Fibroblast of gingiva (primary cell): ENCODE results near the gene MBNL2.
A peak's percentile ranks its signal among the peaks of the same experiment; 100 is the strongest.
"Not testable (repeated sequence)": the region's sequence is repeated elsewhere in the genome, so short reads cannot be mapped to it uniquely, and the experiment has no call there.

Experiments used
- DNase-seq: peaks from one replicate; pipeline ENCODE4 v3.0.0-alpha.2; 2011; ENCODE audit warnings: low read depth

The MBNL2 gene, protein sequence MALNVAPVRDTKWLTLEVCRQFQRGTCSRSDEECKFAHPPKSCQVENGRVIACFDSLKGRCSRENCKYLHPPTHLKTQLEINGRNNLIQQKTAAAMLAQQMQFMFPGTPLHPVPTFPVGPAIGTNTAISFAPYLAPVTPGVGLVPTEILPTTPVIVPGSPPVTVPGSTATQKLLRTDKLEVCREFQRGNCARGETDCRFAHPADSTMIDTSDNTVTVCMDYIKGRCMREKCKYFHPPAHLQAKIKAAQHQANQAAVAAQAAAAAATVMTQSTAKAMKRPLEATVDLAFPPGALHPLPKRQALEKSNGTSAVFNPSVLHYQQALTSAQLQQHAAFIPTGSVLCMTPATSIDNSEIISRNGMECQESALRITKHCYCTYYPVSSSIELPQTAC

GRCh38 chr13:97221989-97222700 is at the start of gene MBNL2:
MBNL2 (plus strand) TSS chr13:97222333; CDS start chr13:97276236, 53,903 bp downstream.
- DNase-seq = peak; percentile 89

DNA sequence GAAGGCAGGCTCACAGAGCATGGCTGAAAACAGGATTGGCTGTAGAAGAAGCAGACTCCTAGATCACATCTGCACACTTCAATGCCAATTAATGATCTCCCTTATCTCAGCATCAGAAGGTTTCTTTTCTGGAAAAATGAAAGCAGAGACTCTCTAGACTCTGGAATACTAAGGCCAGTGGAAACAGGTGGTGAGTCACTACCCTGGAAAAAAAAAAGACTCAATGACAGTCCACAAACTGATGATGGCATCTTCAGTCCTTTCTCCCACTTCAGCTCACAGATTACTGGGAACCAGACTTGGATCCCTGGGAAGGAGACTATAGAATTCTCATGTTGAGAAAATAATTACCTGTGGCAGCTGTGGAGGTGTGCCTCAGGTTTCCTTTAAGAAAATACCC is 47.5 kb upstream of the MBNL2 start:
- no peak for DNase-seq

DNA sequence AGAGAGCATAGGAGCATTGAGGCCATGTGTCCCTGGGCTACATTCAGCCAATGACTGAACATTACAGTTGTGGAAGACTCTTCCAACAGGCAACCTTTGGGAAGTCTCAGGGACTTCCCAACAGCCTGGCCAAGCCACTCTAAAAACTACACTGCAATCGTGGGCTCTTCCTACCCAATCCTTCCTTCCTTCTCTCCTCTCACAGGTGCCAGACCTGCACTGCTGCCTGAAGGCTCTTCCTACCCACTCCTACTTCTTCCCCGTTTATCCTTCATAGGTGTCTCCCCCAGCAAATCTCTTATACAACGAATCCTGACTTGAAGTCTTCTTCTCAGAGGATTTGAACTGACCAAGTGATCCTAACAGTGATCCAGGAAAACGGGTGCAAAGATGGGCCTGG is 47.1 kb upstream of the MBNL2 start:
- DNase-seq = no peak

GRCh38 chr13:97179501-97179900 is 42.6 kb upstream of the MBNL2 start:
- DNase-seq = no peak

DNA sequence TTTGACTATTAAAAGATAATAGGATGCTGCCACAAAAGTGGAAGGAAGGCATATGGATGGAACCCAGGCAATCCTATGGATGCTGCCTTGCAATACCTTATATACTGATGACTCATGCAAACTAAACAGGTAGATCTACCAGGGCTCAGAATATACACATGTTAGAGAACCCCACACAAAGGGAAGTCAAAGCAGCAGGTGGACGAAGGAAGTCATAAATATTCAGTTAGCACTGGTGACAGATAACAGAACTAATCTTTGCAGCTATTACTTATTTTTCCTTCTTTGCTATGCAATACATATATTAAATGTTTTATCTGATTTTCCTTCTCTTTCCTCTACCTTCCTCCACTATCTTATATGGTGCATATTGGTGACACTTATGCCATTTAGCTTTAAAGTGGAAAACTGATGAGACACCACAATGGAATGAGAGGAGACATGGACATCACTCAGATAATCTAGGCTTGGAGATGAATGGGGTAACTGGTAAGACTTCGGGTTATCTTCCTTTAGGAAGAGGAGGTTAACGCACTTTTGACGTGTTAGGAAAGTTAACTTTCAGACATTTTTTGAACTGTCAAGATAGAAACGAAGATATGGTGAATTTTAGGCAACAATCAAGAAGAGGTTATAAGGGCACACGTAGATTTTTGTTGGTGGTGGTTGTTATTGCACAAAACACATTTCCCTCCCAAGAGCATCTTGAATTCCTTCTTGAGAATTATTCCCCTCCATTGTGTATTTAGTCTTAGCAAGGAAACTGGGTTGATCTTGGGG is 39.8 kb upstream of the MBNL2 start:
- no peak for DNase-seq

- no peak for DNase-seq
These were observed 36.8 kb upstream of the MBNL2 start for GRCh38 chr13:97185291-97185690.

DNA sequence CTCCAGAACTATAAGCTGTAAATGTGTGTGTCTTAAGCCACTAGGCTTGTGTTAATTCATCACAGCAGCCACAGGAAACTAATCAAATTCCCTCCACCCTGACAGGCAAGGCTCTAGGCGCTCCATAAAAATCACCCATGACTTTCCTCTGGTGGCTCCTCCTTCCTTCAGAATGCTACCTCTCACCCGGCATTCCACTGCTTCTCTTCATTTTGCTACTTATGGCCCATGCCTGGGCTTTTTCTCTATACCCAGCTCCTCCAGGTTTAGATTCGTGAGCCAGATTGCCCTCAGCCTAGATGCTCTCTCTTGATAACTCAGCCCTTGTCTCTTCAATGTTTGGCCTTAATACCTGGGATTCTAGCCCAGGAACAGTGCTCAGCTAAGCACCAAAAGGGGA is 36.4 kb upstream of the MBNL2 start:
- no peak for DNase-seq

DNA sequence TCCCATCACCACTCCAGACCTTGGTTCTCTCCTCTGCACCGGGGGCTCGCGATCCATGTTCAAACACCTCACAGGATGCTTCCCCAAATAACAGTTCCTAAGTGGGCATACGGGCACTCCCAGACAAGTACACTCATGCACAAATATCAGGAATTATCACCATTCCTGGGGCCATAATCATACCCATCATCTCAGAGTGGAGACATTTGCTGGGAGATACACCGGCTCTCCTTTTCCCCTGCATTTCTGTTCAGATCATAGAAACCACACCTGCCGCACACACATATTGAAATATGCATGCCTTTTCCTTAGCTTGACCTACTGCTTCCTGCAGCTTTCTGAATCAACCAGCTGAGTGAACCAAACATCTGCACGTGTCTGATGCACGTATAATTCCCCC is 33.9 kb upstream of the MBNL2 start:
- DNase-seq = no peak

GRCh38 chr13:97189928-97190327 is 32.2 kb upstream of the MBNL2 start:
- no peak for DNase-seq

- DNase-seq = no peak
These were observed 31.0 kb upstream of the MBNL2 start for GRCh38 chr13:97191142-97191541.

- DNase-seq = no peak
These were observed 30.5 kb upstream of the MBNL2 start for GRCh38 chr13:97191615-97192014.

GRCh38 chr13:97192166-97192565 is 30.0 kb upstream of the MBNL2 start:
- no peak for DNase-seq

DNA sequence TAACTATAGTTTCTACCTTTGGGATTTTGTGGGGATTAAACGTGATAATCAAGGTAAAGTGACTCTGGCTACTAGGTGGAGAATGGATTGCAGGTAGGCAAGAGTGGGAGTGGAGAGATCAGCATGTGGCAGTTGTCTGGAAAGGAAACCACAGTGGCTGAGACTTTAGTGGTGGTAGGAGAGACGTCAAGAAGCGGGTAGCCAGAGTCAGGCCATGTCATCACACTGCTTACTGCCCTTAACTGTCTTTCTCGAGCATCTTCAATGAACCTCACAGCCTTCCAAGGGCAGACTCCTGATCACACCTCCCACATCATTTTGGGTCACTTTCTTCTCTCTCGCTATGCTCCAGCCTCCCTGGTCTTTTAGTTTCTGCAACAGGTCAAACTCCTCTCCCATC is 28.6 kb upstream of the MBNL2 start:
- DNase-seq = no peak

- no peak for DNase-seq
These were observed 27.7 kb upstream of the MBNL2 start for GRCh38 chr13:97194479-97194878.

DNA sequence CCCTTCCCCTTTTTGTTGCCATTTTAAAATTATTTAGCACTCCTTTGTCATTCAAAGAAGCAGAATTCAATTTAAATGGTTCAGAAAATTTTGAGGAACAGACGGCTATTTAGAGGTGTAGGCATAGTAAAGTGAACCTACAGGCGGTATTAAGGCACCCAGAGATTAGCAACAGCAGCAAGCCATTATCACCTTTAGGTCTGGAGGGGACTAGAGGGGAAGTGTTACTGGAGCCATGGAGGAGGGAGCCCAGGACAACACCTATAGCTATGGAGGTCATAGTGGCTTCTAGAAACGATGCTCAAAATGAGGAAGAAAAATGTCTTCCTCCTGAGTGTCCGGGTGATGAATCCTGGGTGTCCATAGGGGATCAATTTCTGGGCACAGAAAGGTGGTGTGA is 25.8 kb upstream of the MBNL2 start:
- no peak for DNase-seq

DNA sequence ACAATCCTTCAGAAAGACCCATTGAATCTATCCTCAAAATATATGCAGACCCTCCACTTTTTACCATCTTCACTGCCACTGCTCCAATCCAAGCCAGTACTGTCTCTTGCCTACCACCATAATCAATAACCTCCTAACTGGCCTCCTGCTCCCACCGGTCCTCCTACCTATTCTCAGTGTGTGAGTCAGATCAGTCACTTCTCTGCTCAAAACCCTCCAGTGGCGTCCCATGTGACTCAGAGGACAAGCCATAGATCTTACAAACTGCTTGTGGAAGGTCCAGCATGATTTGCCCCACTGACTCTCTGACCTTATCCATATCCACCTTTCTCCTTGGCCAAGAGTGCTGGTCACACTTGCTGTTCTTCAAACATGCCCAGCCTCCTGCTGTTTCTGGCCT is 23.4 kb upstream of the MBNL2 start:
- no peak for DNase-seq

- DNase-seq = no peak
These were observed 22.7 kb upstream of the MBNL2 start for GRCh38 chr13:97199451-97199850.

GRCh38 chr13:97200081-97200942 is 21.8 kb upstream of the MBNL2 start:
- no peak for DNase-seq

- no peak for DNase-seq
These were observed 19.4 kb upstream of the MBNL2 start for GRCh38 chr13:97202761-97203160.

DNA sequence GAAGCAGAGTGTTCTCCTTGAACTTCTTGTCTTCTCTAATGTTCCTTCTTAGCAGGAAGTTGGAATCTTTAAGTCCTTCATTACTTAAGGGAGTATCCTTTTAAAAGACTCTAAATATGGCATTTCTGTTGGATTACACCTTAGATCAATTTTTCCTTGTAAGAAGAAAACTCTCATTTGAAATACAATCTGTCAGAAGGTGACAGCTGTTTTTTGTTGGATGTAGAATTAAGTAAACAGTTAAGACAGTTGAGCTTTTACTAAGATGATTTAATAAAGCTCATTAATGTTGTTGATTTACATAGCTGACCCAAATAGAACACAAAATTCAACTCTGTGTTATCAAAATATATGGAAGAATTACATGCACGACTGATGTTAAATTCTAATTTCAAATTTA is 16.7 kb upstream of the MBNL2 start:
- no peak for DNase-seq

DNA sequence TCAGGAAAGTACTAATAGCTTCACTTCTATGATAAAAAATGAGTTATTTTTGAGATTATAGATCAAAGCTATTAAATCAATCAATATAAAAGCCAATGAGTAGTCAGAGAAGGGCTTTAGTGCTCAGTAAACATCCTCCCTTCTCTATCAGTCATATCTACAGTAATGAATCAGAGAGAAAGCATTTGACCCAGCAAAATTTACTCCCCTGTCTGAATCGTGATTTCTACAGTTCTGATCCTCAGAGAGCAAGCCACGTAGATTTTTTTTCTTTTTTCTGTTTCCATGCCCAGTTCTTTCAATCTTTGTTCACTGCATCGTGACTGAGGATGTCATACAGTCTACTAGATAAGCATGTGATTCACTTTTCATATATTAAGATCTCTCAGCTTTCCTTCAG is 16.2 kb upstream of the MBNL2 start:
- DNase-seq = no peak

DNA sequence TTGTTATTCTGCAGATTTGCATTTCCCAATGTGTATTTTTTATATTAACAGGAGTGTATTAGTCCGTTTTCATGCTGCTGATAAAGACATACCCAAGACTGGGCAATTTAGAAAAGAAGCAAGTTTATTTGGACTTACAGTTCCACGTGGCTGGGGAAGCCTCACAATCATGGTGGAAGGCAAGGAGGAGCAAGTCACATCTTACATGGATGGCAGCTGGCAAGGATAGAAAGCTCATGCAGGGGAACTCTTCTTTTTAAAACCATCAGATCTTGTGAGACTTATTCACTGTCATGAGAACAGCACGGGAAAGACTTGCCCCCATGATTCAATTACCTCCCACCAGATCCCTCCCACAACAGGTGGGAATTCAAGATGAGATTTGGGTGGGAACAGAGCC is 14.9 kb upstream of the MBNL2 start:
- not testable (repeated sequence) for DNase-seq
